Islet precursor cell (in vitro differentiated cells): Measurements from ENCODE around the gene TUSC1.
"Not testable (repeated sequence)": the region's sequence is repeated elsewhere in the genome, so short reads cannot be mapped to it uniquely, and the experiment has no call there.

ENCODE experiments used
- DNase-seq: peaks from one replicate; pipeline ENCODE4 v3.0.0-alpha.2; 2018

TUSC1 gene

GRCh38 chr9:25678147-25678666 is at the start of gene TUSC1:
TSS of gene TUSC1 (minus strand) at chr9:25678444. CDS start at chr9:25678312, 132 bp downstream.
- peak; percentile 82 for DNase-seq

GRCh38 chr9:25726871-25727410 is 48.7 kb upstream of the TUSC1 start:
- DNase-seq: no peak

- DNase-seq: no peak
Observed at GRCh38 chr9:25724424-25724823, 46.2 kb upstream of the TUSC1 start.

DNA sequence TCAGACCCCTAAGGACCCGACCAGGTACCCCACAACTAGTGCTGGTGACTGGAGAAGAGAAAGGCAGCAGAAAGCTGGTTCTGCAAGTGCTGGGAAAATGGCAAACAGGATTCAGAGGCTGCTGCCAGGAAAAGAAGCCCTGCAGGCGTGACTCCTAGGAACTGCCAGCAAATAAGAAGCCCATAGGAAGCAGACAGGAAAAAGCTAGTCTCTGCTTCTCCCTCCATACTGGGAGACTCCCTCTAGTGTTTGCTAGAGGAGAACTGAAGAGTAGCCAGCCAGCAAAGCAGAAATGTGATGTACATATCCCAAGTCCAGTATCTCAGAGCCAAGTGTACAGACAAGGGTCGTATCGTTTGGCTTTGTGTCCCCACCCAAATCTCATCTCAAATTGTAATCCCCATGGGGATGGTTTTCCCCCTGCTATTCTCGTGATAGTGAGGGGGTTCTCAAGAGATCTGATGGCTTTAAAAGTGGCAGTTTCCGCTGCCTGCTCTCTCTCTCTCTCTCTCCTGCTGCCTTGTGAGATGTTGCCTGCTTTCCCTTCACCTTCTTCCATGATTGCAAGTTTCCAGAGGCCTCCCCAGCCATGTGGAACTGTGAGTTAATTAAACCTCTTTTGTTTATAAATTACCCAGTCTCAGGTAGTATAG is 38.1 kb upstream of the TUSC1 start:
- DNase-seq: peak; percentile 90

DNA sequence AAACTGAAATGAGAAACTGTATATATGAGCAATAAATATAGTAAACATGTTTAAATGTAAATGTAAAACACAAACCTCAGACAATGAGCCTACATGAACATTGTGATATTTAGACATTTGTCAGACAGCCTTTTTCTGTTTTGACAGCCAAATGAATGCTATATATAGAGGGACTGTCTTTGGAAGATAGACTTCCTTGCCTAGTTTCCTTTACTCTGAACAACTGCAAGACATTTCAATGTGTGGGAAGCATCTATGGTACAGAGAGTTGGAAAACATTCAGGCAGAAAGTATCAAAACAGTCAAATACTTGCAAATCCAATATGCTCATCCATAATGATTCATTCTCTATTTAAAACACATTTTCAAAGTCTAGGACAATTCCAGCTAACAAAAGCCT is 31.7 kb upstream of the TUSC1 start:
- DNase-seq: no peak

GRCh38 chr9:25704800-25705199 is 26.6 kb upstream of the TUSC1 start:
- DNase-seq: no peak

DNA sequence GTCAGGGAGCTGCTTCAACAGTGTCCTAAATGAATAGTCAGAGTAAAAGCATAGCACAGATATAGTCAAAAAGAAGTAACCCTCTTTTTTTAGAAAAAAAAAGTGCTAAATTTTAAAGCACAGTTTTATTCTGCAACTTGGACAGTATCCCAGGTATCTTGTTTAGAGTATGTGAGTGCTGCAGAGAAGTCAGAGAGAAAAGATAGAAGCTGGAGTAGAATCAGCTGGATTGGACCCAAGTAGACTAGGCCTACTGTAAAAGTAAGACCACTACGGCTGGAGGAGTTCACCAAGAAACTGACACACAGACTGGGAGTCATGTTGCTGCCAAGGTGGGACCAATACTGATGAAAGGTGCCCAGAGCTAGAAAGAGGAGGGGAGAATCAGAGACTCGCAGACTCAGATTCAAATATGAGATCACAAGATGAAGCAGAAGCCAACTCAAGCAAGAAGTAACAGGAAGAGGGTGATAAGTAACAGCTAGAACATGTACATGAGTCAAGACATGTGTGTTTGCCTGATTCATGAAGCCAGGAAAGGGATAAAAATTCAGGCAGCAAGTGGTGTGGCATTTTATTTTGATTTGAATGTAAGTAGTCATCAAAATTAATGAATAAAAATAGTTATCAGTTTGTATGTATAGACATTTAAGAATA is 25.6 kb upstream of the TUSC1 start:
- DNase-seq: no peak

GRCh38 chr9:25702536-25702935 is 24.3 kb upstream of the TUSC1 start:
- DNase-seq: no peak

DNA sequence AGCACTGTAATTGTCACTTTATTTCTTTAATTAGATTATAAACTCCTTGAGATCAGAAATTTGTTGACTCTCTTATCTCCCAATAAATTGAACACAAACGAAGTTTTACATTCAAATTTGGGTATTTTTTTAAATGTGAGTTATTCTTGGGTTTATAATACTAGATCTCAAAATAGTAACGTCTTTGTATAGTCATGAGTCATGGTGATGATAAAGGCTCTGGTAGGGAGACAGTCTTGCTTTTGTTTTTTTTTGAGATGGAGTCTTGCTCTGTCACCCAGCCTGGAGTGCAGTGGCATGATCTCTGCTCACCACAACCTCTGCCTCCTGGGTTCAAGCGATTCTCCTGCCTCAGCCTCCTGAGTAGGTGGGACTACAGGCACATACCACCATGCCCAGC is 22.7 kb upstream of the TUSC1 start:
- DNase-seq: not testable (repeated sequence)

GRCh38 chr9:25700430-25700829 is 22.2 kb upstream of the TUSC1 start:
- DNase-seq: no peak

DNA sequence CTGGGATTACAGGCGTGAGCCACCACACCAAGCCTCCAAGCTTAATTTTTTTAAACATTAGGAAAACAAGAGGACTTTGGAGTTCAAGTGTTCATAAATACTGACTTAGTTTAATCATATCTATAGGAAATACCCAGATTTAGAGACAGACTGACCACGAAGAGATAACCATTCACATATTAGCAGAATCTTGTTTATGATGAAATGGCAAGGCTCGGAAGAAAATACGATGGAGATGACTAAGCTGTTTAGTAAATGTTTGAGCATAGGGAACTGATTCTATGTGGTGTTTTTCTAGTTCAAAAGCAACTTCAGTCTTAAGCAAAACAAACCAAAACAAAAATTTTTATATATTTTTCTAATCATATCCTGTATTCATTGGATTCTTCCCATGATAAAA is 13.5 kb upstream of the TUSC1 start:
- DNase-seq: no peak

DNA sequence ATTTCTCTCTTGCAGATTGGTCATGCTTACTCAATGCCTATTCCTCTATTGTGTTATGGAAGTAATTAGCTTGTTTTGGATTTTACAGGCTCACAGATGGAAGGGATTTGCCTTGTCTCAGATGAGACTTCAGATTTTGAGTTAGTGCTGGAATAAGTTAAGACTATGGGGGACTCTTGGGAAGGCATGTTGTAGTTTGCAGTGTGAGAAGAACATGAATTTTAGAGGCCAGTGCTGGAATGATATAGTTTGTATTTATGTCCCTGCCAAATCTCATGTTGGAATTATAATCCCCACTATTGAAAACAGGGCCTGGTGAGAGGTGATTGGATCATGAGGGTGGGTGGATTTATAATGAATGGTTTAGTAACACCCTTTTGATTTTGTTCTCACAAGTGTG is 6.1 kb upstream of the TUSC1 start:
- DNase-seq: no peak

- no peak for DNase-seq
Observed at GRCh38 chr9:25681266-25681665, 3.0 kb upstream of the TUSC1 start.

DNA sequence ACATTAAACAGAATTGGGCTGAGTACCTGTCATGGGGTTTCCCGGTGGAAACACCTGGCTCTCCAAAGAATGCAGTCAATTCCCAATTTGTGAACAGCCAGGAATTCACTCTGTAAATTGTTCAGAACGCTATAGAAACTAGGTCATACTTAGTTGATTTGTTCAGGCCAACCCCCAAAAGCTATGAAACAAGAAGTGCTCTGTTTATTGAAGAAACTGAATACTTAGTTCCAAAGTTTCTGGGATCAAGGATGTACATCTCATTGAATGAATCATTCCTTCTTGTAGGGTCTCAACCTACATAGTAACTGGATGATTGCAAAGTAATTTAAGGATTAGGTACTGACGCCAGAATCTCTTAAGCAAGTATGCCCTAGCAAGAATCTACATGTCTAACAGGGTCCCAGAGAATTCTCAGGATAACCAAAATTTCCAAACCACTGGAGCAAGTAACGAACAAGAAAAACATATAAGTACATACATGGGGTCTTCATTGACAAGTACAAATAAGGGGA is 659 bp upstream of the TUSC1 start:
- no peak for DNase-seq

DNA sequence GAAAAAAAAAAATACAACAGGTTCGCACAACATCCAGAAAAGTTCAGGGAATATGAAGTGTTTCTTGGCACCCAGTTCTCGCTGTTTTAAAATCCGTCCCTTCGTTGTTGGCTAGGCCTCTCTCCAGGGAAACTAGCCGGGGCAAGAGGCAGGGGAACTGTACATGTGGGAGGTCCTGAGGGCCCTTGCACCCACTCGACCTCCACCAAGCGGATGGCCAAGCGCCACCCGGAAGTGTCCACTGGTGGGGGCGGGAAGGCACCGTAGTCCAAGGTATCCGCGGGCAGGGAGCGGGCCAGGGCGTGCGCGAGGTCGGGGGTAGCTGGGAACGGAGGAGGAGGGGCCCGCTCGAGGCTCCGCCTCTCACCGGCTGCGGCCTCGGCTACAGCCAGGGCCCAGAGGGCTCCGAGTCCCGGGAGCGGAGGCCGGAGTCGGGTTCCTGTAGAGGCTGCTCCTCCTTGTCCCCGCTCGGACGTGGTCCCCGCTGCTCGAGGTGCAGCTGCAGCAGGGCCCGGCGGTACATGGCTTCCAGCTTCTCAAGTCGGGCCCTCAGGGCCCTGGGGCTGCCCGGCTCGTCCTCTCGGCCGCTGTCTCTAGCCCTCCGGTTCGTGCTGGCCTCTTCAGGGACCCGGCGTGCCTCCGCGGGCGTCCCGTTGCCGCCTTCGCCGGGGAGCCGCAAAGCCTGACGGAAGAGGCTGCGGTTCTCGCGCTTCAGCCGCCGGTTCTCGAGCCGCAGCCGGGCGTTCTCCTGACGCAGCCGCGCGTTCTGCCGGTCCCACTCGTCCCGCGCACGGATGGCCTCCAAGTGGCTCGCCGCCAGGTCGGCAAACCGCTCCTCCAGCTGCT is 720 bp downstream of the TUSC1 start:
- DNase-seq: peak; percentile 91

DNA sequence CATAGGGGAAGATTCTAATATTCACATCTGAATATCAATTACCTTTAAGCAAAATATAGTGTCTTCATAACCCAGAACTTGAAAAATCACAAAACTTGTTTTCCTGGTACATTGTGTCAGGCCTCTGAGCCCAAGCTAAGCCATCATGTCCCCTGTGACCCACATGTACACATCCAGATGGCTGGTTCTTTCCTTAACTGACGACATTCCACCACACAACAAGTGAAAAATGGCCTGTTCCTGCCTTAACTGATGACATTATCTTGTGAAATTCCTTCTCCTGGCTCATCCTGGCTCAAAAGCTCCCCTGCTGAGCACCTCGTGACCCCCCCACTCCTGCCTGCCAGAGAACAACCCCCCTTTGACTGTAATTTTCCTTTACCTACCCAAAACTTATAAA is 2.4 kb downstream of the TUSC1 start:
- DNase-seq: not testable (repeated sequence)

DNA sequence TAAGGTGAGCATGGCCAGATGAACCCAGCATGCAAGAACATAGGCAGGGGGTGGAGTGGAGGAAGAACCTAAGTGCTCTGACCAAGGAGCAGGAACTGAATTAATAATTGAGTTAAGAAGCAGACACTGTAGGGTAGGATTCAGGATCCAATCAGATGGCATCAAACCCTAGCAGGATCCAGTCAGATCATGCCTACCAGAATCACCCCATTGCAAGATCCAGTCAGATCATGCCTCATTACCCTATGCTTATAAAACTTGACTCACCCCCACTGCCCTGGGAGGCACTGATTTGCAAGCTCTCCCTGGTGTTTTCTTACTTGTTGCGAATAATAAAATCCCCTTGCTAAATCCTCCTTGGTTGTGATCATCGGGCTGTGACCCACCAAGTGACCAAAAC is 19.7 kb downstream of the TUSC1 start:
- DNase-seq: no peak

DNA sequence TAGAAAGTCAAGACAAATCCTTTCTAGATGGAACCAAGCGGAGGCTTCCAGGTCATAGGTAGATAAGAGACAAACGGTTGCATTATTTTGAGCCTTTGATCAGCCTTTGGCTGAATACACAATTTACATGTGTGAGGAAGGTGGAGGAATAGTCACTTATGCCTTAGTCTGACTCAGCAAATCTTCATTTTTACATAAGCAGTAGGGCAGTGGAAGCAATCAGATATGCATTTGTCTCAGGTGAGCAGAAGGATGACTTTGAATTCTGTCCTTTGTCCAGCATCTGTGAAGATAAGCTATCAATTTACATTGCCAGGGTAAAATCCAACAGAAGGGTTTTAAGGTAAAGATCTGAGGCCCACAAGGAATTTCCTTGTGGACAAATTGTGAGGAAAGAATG is 23.8 kb downstream of the TUSC1 start:
- no peak for DNase-seq

DNA sequence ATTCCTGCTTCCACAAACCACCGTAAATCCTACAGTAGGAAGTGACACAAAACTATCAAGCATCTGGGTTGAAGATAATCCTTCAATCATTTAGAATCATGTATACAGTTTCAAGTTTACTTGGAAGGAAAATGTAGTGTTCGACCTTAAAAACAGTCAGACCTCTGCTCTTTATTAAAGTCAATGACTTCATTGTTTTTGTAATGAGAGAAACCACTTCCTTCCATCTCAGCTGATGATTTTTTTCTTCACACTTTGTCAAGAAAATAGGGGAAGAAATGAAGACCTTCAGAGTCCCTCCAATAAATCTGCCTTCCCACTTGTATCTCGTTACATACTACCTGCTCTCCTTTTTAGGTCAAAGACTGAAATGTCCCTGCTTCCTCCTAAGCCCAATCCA is 30.1 kb downstream of the TUSC1 start:
- DNase-seq: no peak

DNA sequence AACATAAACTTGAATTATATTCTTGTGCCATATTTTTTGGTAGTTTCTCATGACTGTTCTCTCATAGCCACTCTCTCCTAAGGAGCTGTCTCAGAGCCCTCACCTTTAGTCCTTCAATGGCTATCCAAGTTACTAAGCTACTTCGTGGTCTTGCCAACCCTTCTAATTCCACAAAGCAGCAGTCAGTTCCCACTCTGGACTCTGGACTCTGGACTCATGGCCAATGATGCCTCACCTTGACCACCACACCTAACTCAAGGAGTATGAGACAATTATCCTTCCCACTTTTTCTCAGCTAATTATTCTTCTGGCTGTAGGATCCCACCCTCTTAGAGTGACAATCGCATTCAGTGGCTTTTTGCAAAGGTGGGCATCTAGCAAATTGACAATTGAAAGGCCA is 42.2 kb downstream of the TUSC1 start:
- DNase-seq: no peak

DNA sequence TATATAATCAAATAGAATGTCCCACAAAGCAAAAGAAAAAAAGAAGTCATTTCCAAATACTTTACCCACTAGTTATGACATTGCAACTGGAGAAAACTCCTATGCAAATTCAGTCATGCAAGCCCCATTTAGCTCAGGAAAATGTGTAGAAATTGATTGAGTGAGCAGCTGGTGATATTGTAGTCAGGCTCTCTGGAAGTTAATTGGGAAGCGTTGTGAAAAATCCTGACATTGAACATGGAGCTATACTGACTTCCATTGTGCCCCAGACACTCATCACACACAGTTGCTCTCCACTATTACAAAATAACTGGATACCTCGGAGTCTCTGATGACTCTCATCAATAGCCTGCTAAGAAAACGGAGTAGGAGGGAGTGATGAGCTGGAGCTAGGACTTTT is 49.0 kb downstream of the TUSC1 start:
- DNase-seq: no peak
